SK-N-SH treated with all-trans-retinoic acid at 6 μM for 48 hours (cell line): Measurements from ENCODE around the gene NEURL1B.

ENCODE experiments used
- BACH2 ChIP-seq: fragments of 250-450 bp; sonication (Bioruptor Pico); IDR thresholded peaks from 2 replicates; pipeline ENCODE4 v1.9.0; 2021; ENCODE audit warnings: mild to moderate bottlenecking, borderline replicate concordance
- CSDC2 ChIP-seq: fragments of 250-450 bp; sonication (Bioruptor Pico); IDR thresholded peaks from 2 replicates; pipeline ENCODE4 v1.5.0; 2020; ENCODE audit warnings: mild to moderate bottlenecking, moderate library complexity
- GLIS3 ChIP-seq: fragments of 250-450 bp; sonication (Bioruptor Pico); IDR thresholded peaks from 2 replicates; pipeline ENCODE4 v1.5.0; 2020; ENCODE audit warnings: mild to moderate bottlenecking, moderate library complexity
- RARB ChIP-seq: fragments of 250-450 bp; sonication (Bioruptor Pico); IDR thresholded peaks from 2 replicates; pipeline ENCODE4 v1.8.0; 2021; ENCODE audit warnings: mild to moderate bottlenecking, moderate library complexity
- TCF4 ChIP-seq: fragments of 250-450 bp; sonication (Bioruptor Pico); IDR thresholded peaks from 2 replicates; pipeline ENCODE4 v1.8.0; 2021; ENCODE audit warnings: mild to moderate bottlenecking, moderate library complexity, borderline replicate concordance
- ZFP3 ChIP-seq: fragments of 250-450 bp; sonication (Bioruptor Pico); IDR thresholded peaks from 2 replicates; pipeline ENCODE4 v1.5.0; 2020; ENCODE audit warnings: mild to moderate bottlenecking, moderate library complexity
- ZFP30 ChIP-seq: fragments of 450-650 bp; formaldehyde crosslinking; IDR thresholded peaks from 2 replicates; pipeline ENCODE4 v1.5.0; 2022; ENCODE audit warnings: mild to moderate bottlenecking, moderate library complexity
- ZNF565 ChIP-seq: fragments of 450-650 bp; formaldehyde crosslinking; conservative IDR thresholded peaks from 2 replicates; pipeline ENCODE4 v1.5.0; 2020; ENCODE audit warnings: low read depth, mild to moderate bottlenecking, moderate library complexity
- TF ChIP-seq, protein P1 (sequence below): fragments of 250-450 bp; sonication (Bioruptor Pico); IDR thresholded peaks from 2 replicates; pipeline ENCODE4 v1.5.1; 2020; ENCODE audit warnings: low read depth, mild to moderate bottlenecking, moderate library complexity
- TF ChIP-seq, protein P2 (sequence below): fragments of 250-450 bp; sonication (Bioruptor Pico); IDR thresholded peaks from 2 replicates; pipeline ENCODE4 v1.8.0; 2020; ENCODE audit warnings: mild to moderate bottlenecking, moderate library complexity, borderline replicate concordance
- TF ChIP-seq, protein P3 (sequence below): fragments of 250-450 bp; sonication (Bioruptor Pico); IDR thresholded peaks from 2 replicates; pipeline ENCODE4 v1.5.1; 2021; ENCODE audit warnings: mild to moderate bottlenecking, moderate library complexity
- TF ChIP-seq, protein P4 (sequence below): fragments of 250-450 bp; sonication (Bioruptor Pico); IDR thresholded peaks from 2 replicates; pipeline ENCODE4 v1.8.0; 2021; ENCODE audit warnings: low read depth, mild to moderate bottlenecking, moderate library complexity, borderline replicate concordance

DNA sequence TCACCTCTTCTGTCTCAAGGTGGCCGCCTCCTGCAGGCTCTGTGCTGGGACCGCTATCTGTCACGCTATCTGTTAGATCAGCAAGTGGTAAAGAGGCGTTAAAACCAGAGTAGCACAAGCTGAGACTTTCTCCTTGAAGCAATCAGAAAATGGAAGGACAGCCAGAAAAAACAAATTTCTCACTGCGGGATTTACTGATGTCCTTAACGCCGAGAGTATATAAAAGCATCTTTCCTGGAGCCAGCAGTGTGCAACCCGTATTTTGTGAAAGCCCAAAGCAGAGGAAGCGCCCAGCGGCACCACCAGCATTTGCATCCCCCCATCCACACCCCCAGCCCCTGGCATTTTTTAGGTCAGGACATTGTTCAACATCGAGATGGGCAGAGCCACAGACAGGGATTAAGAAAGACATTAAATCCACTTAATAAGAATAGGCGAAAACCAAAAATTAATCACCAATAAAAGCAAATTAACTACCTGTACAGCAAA lies 81.3 kb downstream of the NEURL1B start:
- TF ChIP-seq ZFP3 (CRISPR knock-in tag) (no peak), RARB (CRISPR knock-in tag) (no peak), GLIS3 (CRISPR knock-in tag) (no peak), ZFP30 (CRISPR knock-in tag) (no peak), BACH2 (CRISPR knock-in tag) (no peak), CSDC2 (CRISPR knock-in tag) (no peak), TCF4 (CRISPR knock-in tag) (no peak), ZNF565 (CRISPR knock-in tag) (no peak)
- TF ChIP-seq, protein P1, sequence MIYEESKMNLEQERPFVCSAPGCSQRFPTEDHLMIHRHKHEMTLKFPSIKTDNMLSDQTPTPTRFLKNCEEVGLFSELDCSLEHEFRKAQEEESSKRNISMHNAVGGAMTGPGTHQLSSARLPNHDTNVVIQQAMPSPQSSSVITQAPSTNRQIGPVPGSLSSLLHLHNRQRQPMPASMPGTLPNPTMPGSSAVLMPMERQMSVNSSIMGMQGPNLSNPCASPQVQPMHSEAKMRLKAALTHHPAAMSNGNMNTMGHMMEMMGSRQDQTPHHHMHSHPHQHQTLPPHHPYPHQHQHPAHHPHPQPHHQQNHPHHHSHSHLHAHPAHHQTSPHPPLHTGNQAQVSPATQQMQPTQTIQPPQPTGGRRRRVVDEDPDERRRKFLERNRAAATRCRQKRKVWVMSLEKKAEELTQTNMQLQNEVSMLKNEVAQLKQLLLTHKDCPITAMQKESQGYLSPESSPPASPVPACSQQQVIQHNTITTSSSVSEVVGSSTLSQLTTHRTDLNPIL = no peak
- TF ChIP-seq, protein P2, sequence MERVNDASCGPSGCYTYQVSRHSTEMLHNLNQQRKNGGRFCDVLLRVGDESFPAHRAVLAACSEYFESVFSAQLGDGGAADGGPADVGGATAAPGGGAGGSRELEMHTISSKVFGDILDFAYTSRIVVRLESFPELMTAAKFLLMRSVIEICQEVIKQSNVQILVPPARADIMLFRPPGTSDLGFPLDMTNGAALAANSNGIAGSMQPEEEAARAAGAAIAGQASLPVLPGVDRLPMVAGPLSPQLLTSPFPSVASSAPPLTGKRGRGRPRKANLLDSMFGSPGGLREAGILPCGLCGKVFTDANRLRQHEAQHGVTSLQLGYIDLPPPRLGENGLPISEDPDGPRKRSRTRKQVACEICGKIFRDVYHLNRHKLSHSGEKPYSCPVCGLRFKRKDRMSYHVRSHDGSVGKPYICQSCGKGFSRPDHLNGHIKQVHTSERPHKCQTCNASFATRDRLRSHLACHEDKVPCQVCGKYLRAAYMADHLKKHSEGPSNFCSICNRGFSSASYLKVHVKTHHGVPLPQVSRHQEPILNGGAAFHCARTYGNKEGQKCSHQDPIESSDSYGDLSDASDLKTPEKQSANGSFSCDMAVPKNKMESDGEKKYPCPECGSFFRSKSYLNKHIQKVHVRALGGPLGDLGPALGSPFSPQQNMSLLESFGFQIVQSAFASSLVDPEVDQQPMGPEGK (CRISPR knock-in tag) = no peak
- TF ChIP-seq, protein P3, sequence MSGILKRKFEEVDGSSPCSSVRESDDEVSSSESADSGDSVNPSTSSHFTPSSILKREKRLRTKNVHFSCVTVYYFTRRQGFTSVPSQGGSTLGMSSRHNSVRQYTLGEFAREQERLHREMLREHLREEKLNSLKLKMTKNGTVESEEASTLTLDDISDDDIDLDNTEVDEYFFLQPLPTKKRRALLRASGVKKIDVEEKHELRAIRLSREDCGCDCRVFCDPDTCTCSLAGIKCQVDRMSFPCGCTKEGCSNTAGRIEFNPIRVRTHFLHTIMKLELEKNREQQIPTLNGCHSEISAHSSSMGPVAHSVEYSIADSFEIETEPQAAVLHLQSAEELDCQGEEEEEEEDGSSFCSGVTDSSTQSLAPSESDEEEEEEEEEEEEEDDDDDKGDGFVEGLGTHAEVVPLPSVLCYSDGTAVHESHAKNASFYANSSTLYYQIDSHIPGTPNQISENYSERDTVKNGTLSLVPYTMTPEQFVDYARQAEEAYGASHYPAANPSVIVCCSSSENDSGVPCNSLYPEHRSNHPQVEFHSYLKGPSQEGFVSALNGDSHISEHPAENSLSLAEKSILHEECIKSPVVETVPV = no peak
- TF ChIP-seq, protein P4, sequence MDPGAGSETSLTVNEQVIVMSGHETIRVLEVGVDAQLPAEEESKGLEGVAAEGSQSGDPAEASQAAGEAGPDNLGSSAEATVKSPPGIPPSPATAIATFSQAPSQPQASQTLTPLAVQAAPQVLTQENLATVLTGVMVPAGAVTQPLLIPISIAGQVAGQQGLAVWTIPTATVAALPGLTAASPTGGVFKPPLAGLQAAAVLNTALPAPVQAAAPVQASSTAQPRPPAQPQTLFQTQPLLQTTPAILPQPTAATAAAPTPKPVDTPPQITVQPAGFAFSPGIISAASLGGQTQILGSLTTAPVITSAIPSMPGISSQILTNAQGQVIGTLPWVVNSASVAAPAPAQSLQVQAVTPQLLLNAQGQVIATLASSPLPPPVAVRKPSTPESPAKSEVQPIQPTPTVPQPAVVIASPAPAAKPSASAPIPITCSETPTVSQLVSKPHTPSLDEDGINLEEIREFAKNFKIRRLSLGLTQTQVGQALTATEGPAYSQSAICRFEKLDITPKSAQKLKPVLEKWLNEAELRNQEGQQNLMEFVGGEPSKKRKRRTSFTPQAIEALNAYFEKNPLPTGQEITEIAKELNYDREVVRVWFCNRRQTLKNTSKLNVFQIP (CRISPR knock-in tag) = no peak
